NCI-H524 (cell line): ENCODE results near the gene CDH23.
A peak's percentile ranks its signal among the peaks of the same experiment; 100 is the strongest.
"Not testable (repeated sequence)": the region's sequence is repeated elsewhere in the genome, so short reads cannot be mapped to it uniquely, and the experiment has no call there.

Source experiments
- DNase-seq, 2 experiments: peaks; one replicate each; lab custom pipeline; 2025; lab: John Stamatoyannopoulos, UW

The CDH23 gene

GRCh38 chr10:71582506-71583475 lies 186.1 kb downstream of the CDH23 start:
- no peak for DNase-seq

- no peak for DNase-seq
These were observed 187.7 kb downstream of the CDH23 start for GRCh38 chr10:71584461-71584860.

- no peak for DNase-seq
These were observed 188.3 kb downstream of the CDH23 start for GRCh38 chr10:71584902-71585563.

- no peak for DNase-seq
These were observed 189.0 kb downstream of the CDH23 start for GRCh38 chr10:71585564-71586290.

GRCh38 chr10:71587941-71588573 lies 191.3 kb downstream of the CDH23 start:
- DNase-seq: peak in 1 of 2 experiments; percentile 71

- peak in 1 of 2 experiments; percentile 4 for DNase-seq
These were observed 192.0 kb downstream of the CDH23 start for GRCh38 chr10:71588685-71589084.

GRCh38 chr10:71589617-71590551 lies 193.2 kb downstream of the CDH23 start:
- DNase-seq: peak; percentile 80 to 83

- peak; percentile 12 to 53 for DNase-seq
These were observed 194.1 kb downstream of the CDH23 start for GRCh38 chr10:71590781-71591350.

- DNase-seq: no peak
These were observed 198.3 kb downstream of the CDH23 start for GRCh38 chr10:71594934-71595571.

- DNase-seq: no peak
These were observed 198.9 kb downstream of the CDH23 start for GRCh38 chr10:71595649-71596048.

GRCh38 chr10:71596127-71596526 lies 199.4 kb downstream of the CDH23 start:
- no peak for DNase-seq

GRCh38 chr10:71596759-71597158 lies 200.0 kb downstream of the CDH23 start:
- DNase-seq: no peak

- DNase-seq: peak in 1 of 2 experiments; percentile 15
These were observed 201.2 kb downstream of the CDH23 start for GRCh38 chr10:71597821-71598498.

GRCh38 chr10:71598621-71599055 lies 201.9 kb downstream of the CDH23 start:
- DNase-seq: peak in 1 of 2 experiments; percentile 18

GRCh38 chr10:71599518-71599917 lies 202.8 kb downstream of the CDH23 start:
- DNase-seq: no peak

- DNase-seq: not testable (repeated sequence)
These were observed 203.5 kb downstream of the CDH23 start for GRCh38 chr10:71600242-71600641.

- DNase-seq: no peak
These were observed 204.1 kb downstream of the CDH23 start for GRCh38 chr10:71600849-71601248.

GRCh38 chr10:71601273-71601672 lies 204.6 kb downstream of the CDH23 start:
- DNase-seq: no peak

- DNase-seq: no peak
These were observed 206.4 kb downstream of the CDH23 start for GRCh38 chr10:71603150-71603549.
